ENCODE data around the gene NKAIN2. TPM values are rescaled to one million over a fixed set of nuclear protein-coding genes. Genes with fewer than 3 reads are reported as not detected.

The NKAIN2 gene
- total RNA-seq, 1 donor from 2014 or later, result not detected

GRCh38 chr6:124040655-124041054 is 237.0 kb downstream of the NKAIN2 start:
- Histone ChIP-seq H3K4me3 (ENCODE audit: low read depth, low read length) (no peak overlapping the region), H3K27me3 (ENCODE audit: control insufficient read depth, insufficient read depth, low read length) (no peaks in the 10 kb centered on the region), H3K36me3 (ENCODE audit: control insufficient read depth, insufficient read depth, low read length) (no peaks in the 10 kb centered on the region)
- DNase-seq (ENCODE audit: low read depth), result no peak
- TF ChIP-seq, protein P1, sequence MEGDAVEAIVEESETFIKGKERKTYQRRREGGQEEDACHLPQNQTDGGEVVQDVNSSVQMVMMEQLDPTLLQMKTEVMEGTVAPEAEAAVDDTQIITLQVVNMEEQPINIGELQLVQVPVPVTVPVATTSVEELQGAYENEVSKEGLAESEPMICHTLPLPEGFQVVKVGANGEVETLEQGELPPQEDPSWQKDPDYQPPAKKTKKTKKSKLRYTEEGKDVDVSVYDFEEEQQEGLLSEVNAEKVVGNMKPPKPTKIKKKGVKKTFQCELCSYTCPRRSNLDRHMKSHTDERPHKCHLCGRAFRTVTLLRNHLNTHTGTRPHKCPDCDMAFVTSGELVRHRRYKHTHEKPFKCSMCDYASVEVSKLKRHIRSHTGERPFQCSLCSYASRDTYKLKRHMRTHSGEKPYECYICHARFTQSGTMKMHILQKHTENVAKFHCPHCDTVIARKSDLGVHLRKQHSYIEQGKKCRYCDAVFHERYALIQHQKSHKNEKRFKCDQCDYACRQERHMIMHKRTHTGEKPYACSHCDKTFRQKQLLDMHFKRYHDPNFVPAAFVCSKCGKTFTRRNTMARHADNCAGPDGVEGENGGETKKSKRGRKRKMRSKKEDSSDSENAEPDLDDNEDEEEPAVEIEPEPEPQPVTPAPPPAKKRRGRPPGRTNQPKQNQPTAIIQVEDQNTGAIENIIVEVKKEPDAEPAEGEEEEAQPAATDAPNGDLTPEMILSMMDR (IDR thresholded peaks at IDR 0.05; ENCODE audit: insufficient read depth, low read length, poor library complexity, severe bottlenecking), result no peak

- no peaks in the 10 kb centered on the region for H3K36me3 ChIP-seq (ENCODE audit: control insufficient read depth, insufficient read depth, low read length)
- DNase-seq (ENCODE audit: low read depth), result no peak
- TF ChIP-seq, protein P1 (IDR thresholded peaks at IDR 0.05; ENCODE audit: insufficient read depth, low read length, poor library complexity, severe bottlenecking), result no peak
- no peak overlapping the region for H3K4me3 ChIP-seq (ENCODE audit: low read depth, low read length)
- H3K27me3 ChIP-seq (ENCODE audit: control insufficient read depth, insufficient read depth, low read length), result no peaks in the 10 kb centered on the region
Measured at GRCh38 chr6:124052120-124052519, 248.5 kb downstream of the NKAIN2 start.

GRCh38 chr6:124053315-124053714 is 249.7 kb downstream of the NKAIN2 start:
- no peaks in the 10 kb centered on the region for H3K36me3 ChIP-seq (ENCODE audit: control insufficient read depth, insufficient read depth, low read length)
- no peaks in the 10 kb centered on the region for H3K27me3 ChIP-seq (ENCODE audit: control insufficient read depth, insufficient read depth, low read length)
- no peak overlapping the region for H3K4me3 ChIP-seq (ENCODE audit: low read depth, low read length)
- no peak for DNase-seq (ENCODE audit: low read depth)
- TF ChIP-seq, protein P1 (IDR thresholded peaks at IDR 0.05; ENCODE audit: insufficient read depth, low read length, poor library complexity, severe bottlenecking), result no peak

- no peaks in the 10 kb centered on the region for H3K27me3 ChIP-seq (ENCODE audit: control insufficient read depth, insufficient read depth, low read length)
- TF ChIP-seq, protein P1 (IDR thresholded peaks at IDR 0.05; ENCODE audit: insufficient read depth, low read length, poor library complexity, severe bottlenecking), result no peak
- H3K4me3 ChIP-seq (ENCODE audit: low read depth, low read length), result no peak overlapping the region
- no peaks in the 10 kb centered on the region for H3K36me3 ChIP-seq (ENCODE audit: control insufficient read depth, insufficient read depth, low read length)
- DNase-seq (ENCODE audit: low read depth), result no peak
Measured at GRCh38 chr6:124054034-124054433, 250.4 kb downstream of the NKAIN2 start.

DNA sequence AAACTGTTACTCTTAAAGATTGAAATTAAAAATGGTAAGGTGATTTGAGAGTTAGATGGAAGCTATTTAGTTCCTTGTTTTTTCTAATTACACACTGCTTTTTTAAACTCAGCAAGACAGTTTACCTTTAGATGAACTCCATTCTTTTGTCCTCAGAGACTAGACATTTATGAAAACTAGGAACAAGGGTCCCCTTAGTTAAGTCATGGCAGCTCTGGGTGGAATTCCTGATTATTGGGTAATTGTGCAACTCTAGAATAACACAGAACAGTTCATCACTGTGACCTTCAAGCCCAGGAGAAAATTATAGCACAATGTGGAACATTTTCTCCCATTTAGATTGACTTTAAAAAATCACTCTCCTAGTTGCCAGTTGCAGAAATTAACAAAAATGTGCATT is 251.7 kb downstream of the NKAIN2 start:
- Histone ChIP-seq H3K36me3 (ENCODE audit: control insufficient read depth, insufficient read depth, low read length) (no peaks in the 10 kb centered on the region), H3K4me3 (ENCODE audit: low read depth, low read length) (no peak overlapping the region), H3K27me3 (ENCODE audit: control insufficient read depth, insufficient read depth, low read length) (no peaks in the 10 kb centered on the region)
- DNase-seq (ENCODE audit: low read depth), result no peak
- TF ChIP-seq, protein P1 (IDR thresholded peaks at IDR 0.05; ENCODE audit: insufficient read depth, low read length, poor library complexity, severe bottlenecking), result no peak

DNA sequence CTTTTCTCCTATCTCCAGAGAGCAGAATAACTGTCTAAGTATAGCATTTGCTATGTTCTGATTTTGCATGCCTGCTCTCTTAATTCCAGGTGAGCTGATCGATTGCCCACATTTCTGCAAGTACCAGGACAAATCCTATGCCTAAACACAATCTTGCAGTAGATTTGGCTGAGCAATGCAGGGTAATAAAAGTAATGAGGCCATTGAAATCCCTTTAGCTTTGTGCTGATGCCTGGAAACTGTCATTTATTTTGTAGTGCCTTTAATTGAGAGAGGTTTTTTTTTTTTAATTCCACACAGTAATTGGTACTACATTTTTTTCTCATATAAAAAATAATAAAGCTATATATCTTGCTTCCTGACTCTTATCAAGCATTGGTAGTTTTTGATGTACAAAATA is 252.3 kb downstream of the NKAIN2 start:
- TF ChIP-seq, protein P1 (IDR thresholded peaks at IDR 0.05; ENCODE audit: insufficient read depth, low read length, poor library complexity, severe bottlenecking), result no peak

More for the DNA sequence above, 252.3 kb downstream of the NKAIN2 start:
- H3K4me3 ChIP-seq (ENCODE audit: low read depth, low read length), result no peak overlapping the region
- H3K36me3 ChIP-seq (ENCODE audit: control insufficient read depth, insufficient read depth, low read length), result no peaks in the 10 kb centered on the region
- no peak for DNase-seq (ENCODE audit: low read depth)
- H3K27me3 ChIP-seq (ENCODE audit: control insufficient read depth, insufficient read depth, low read length), result no peaks in the 10 kb centered on the region

Data from kidney epithelial cell (primary cell).